Right renal pelvis (tissue), 4 donors: ENCODE data around the gene SERPINA5. TPM values are rescaled to one million over a fixed set of nuclear protein-coding genes. Genes with fewer than 3 reads are reported as not detected.

ENCODE experiments used
- DNase-seq, 4 donors: peaks; one replicate each; pipeline ENCODE4 v3.0.0-alpha.2; 2013; ENCODE audit warnings: low read depth in 4 of 4, low spot score in 3 of 4, missing footprints in 1 of 4
- polyA plus RNA-seq, 4 donors: library from polyadenylated mRNA; unstranded; fragments of 120-200 nt; gene quantifications; one replicate each; pipeline ENCODE4 v1.2.1, GENCODE V29; 2013; ENCODE audit not compliant: insufficient read length in 4 of 4

SERPINA5 gene
- polyA plus RNA-seq, 4 donors: 9.6 to 15.3 (median 12.3) TPM

- peak in 2 of 4 donors; percentile 38 to 44 for DNase-seq
Measured at GRCh38 chr14:94548999-94549985, 31.9 kb upstream of the SERPINA5 start.

GRCh38 chr14:94550041-94550440 is 31.2 kb upstream of the SERPINA5 start:
- DNase-seq: no peak

- DNase-seq: no peak
Measured at GRCh38 chr14:94555991-94556390, 25.2 kb upstream of the SERPINA5 start.

- DNase-seq: no peak
Measured at GRCh38 chr14:94557327-94557726, 23.9 kb upstream of the SERPINA5 start.

- DNase-seq: no peak
Measured at GRCh38 chr14:94558842-94559241, 22.4 kb upstream of the SERPINA5 start.

GRCh38 chr14:94559638-94560290 is 21.5 kb upstream of the SERPINA5 start:
- no peak for DNase-seq

GRCh38 chr14:94560291-94560665 is 20.9 kb upstream of the SERPINA5 start:
- DNase-seq: no peak

- no peak for DNase-seq
Measured at GRCh38 chr14:94560751-94561655, 20.2 kb upstream of the SERPINA5 start, which contains the start of gene SERPINA4. Gene SERPINA4, plus strand, starts transcription at chr14:94561442. Its CDS starts 2,041 bp downstream, at chr14:94563483.

GRCh38 chr14:94561656-94562010 is 19.6 kb upstream of the SERPINA5 start:
- DNase-seq: no peak

- DNase-seq: no peak
Measured at GRCh38 chr14:94562022-94562421, 19.2 kb upstream of the SERPINA5 start.

GRCh38 chr14:94562941-94563883 is 18.0 kb upstream of the SERPINA5 start:
- no peak for DNase-seq

- DNase-seq: no peak
Measured at GRCh38 chr14:94564381-94564780, 16.8 kb upstream of the SERPINA5 start.

- no peak for DNase-seq
Measured at GRCh38 chr14:94568186-94568585, 13.0 kb upstream of the SERPINA5 start.

- DNase-seq: no peak
Measured at GRCh38 chr14:94569381-94570001, 11.7 kb upstream of the SERPINA5 start.

- DNase-seq: no peak
Measured at GRCh38 chr14:94570002-94570400, 11.2 kb upstream of the SERPINA5 start.

GRCh38 chr14:94570440-94570839 is 10.8 kb upstream of the SERPINA5 start:
- DNase-seq: no peak

- DNase-seq: no peak
Measured at GRCh38 chr14:94571395-94571794, 9.8 kb upstream of the SERPINA5 start.

- DNase-seq: no peak
Measured at GRCh38 chr14:94571950-94572349, 9.3 kb upstream of the SERPINA5 start.

GRCh38 chr14:94572637-94573303 is 8.5 kb upstream of the SERPINA5 start:
- no peak for DNase-seq
